Measurements from ENCODE around the gene TIFAB.

TIFAB gene

GRCh38 chr5:135446206-135446605, 5.9 kb downstream of the TIFAB start:
- no peak for TF ChIP-seq ZNF274 (IDR thresholded peaks at IDR 0.05; ENCODE audit: low read depth, low read length)
- no peak overlapping the region for H3K4me3 ChIP-seq (ENCODE audit: low read length)

- no peak overlapping the region for H3K4me3 ChIP-seq (ENCODE audit: low read length)
- TF ChIP-seq ZNF274 (IDR thresholded peaks at IDR 0.05; ENCODE audit: low read depth, low read length), result no peak
Measured at GRCh38 chr5:135445306-135445985, 6.7 kb downstream of the TIFAB start.

GRCh38 chr5:135444881-135445280, 7.3 kb downstream of the TIFAB start:
- TF ChIP-seq ZNF274 (IDR thresholded peaks at IDR 0.05; ENCODE audit: low read depth, low read length), result no peak
- no peak overlapping the region for H3K4me3 ChIP-seq (ENCODE audit: low read length)

- no peak for TF ChIP-seq ZNF274 (IDR thresholded peaks at IDR 0.05; ENCODE audit: low read depth, low read length)
- no peak overlapping the region for H3K4me3 ChIP-seq (ENCODE audit: low read length)
Measured at GRCh38 chr5:135444360-135444759, 7.8 kb downstream of the TIFAB start.

GRCh38 chr5:135443161-135443960, 8.8 kb downstream of the TIFAB start:
- no peak for TF ChIP-seq ZNF274 (IDR thresholded peaks at IDR 0.05; ENCODE audit: low read depth, low read length)
- H3K4me3 ChIP-seq (ENCODE audit: low read length), result no peak overlapping the region

GRCh38 chr5:135442431-135443160, 9.6 kb downstream of the TIFAB start:
- no peak for TF ChIP-seq ZNF274 (IDR thresholded peaks at IDR 0.05; ENCODE audit: low read depth, low read length)

GRCh38 chr5:135441919-135442318, 10.2 kb downstream of the TIFAB start:
- no peak overlapping the region for H3K4me3 ChIP-seq (ENCODE audit: low read length)

More at GRCh38 chr5:135442431-135443160, 9.6 kb downstream of the TIFAB start:
- no peak overlapping the region for H3K4me3 ChIP-seq (ENCODE audit: low read length)

GRCh38 chr5:135441350-135441831, 10.8 kb downstream of the TIFAB start:
- H3K4me3 ChIP-seq (ENCODE audit: low read length), result no peak overlapping the region
- no peak for TF ChIP-seq ZNF274 (IDR thresholded peaks at IDR 0.05; ENCODE audit: low read depth, low read length)

More at GRCh38 chr5:135441919-135442318, 10.2 kb downstream of the TIFAB start:
- no peak for TF ChIP-seq ZNF274 (IDR thresholded peaks at IDR 0.05; ENCODE audit: low read depth, low read length)

- no peak for TF ChIP-seq ZNF274 (IDR thresholded peaks at IDR 0.05; ENCODE audit: low read depth, low read length)
- no peak overlapping the region for H3K4me3 ChIP-seq (ENCODE audit: low read length)
Measured at GRCh38 chr5:135440916-135441315, 11.2 kb downstream of the TIFAB start.

GRCh38 chr5:135439231-135440205, 12.6 kb downstream of the TIFAB start:
- TF ChIP-seq ZNF274 (IDR thresholded peaks at IDR 0.05; ENCODE audit: low read depth, low read length), result no peak
- H3K4me3 ChIP-seq (ENCODE audit: low read length), result no peak overlapping the region

GRCh38 chr5:135438636-135439221, 13.4 kb downstream of the TIFAB start:
- no peak for TF ChIP-seq ZNF274 (IDR thresholded peaks at IDR 0.05; ENCODE audit: low read depth, low read length)
- H3K4me3 ChIP-seq (ENCODE audit: low read length), result no peak overlapping the region

GRCh38 chr5:135437796-135438560, 14.2 kb downstream of the TIFAB start:
- TF ChIP-seq ZNF274 (IDR thresholded peaks at IDR 0.05; ENCODE audit: low read depth, low read length), result no peak
- no peak overlapping the region for H3K4me3 ChIP-seq (ENCODE audit: low read length)
